ENCODE measurements around the gene CAT.

CAT gene

DNA sequence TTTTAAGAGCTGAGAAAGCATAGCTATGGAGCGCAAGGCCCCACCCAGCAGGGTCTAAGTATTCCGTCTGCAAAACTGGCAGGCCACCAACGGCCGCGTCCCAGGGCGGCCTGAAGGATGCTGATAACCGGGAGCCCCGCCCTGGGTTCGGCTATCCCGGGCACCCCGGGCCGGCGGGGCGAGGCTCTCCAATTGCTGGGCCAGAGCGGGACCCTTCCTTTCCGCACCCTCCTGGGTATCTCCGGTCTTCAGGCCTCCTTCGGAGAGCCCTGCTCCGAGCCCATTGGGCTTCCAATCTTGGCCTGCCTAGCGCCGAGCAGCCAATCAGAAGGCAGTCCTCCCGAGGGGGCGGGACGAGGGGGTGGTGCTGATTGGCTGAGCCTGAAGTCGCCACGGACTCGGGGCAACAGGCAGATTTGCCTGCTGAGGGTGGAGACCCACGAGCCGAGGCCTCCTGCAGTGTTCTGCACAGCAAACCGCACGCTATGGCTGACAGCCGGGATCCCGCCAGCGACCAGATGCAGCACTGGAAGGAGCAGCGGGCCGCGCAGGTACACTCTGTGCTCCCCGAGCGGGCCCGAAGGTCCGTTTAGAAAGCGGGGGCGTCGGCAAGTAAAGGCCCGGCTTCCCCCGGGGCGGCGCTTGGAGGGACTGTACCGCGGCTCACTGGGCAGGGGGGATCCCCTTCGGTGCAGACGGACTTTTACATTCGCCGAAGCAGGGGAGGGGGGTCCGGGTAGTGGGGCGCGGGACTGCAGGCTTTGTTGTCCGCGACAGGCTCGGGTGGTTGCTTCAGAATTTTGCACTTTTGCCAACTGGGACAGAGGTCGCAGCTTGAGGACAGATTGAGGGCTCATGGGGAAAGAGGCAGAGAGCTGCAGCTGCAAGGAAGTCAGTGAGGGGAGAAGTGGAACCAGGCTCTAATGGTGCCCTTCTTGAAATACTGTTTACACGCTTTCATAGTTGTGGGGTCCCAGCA lies at the start of gene CAT:
Gene CAT (plus strand): TSS at position 406 of the 979 bp plus-strand sequence. CDS start 80 bp downstream, at position 486.
- Mint-ChIP-seq H3K4me3 (peak within 1 kb of the TSS; percentile 90 to 97 (median 95)), H3K27me3 (ENCODE audit: low read depth) (no peaks in the 10 kb centered on the region), H3K27ac (peak within 1 kb of the TSS; percentile 91 to 99 (median 97)), H3K4me1 (peaks cover 11% of the 10 kb centered on the region), H3K36me3 (ENCODE audit: low read depth) (peaks cover 14% of the 10 kb centered on the region), H3K9me3 (no peaks in the 10 kb centered on the region)
- TF ChIP-seq, protein P1, sequence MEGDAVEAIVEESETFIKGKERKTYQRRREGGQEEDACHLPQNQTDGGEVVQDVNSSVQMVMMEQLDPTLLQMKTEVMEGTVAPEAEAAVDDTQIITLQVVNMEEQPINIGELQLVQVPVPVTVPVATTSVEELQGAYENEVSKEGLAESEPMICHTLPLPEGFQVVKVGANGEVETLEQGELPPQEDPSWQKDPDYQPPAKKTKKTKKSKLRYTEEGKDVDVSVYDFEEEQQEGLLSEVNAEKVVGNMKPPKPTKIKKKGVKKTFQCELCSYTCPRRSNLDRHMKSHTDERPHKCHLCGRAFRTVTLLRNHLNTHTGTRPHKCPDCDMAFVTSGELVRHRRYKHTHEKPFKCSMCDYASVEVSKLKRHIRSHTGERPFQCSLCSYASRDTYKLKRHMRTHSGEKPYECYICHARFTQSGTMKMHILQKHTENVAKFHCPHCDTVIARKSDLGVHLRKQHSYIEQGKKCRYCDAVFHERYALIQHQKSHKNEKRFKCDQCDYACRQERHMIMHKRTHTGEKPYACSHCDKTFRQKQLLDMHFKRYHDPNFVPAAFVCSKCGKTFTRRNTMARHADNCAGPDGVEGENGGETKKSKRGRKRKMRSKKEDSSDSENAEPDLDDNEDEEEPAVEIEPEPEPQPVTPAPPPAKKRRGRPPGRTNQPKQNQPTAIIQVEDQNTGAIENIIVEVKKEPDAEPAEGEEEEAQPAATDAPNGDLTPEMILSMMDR (IDR thresholded peaks at IDR 0.05; ENCODE audit: unreplicated experiment in 3 of 3): no peak

DNA sequence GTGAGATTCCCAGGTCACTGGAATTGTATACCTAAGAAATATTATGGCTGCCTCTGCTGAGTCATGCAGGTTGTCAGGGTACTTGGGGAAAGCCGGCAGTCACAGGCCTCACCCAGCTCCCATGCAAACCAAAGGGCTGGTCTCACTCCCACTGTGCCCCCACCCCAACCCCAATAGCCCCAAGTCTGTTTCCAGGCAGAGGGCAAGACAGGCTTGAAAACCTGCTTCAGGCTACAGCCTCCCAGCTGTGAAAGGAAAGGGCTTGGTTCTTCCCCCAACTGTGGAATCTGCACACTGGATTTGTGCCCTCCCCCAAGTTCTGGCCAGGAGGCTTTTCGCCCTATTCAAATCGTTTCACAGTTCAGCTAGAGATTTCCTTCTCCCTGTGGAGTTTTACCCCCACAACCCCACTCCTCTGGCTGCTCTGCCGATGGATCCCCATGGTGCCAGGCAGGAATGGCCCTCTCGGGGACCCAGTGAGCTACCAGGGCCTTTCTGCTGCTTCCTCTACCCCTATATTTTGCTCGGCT lies 43.9 kb upstream of the CAT start:
- H3K27me3 Mint-ChIP-seq (ENCODE audit: low read depth): peaks cover 8% of the 10 kb centered on the region
- H3K36me3 Mint-ChIP-seq (ENCODE audit: low read depth): no peaks in the 10 kb centered on the region
- peaks cover 9% of the 10 kb centered on the region for H3K4me1 Mint-ChIP-seq
- TF ChIP-seq, protein P1 (IDR thresholded peaks at IDR 0.05; ENCODE audit: unreplicated experiment in 3 of 3): no peak
- H3K4me3 Mint-ChIP-seq: no peak overlapping the region
- peaks cover 30% of the 10 kb centered on the region for H3K9me3 Mint-ChIP-seq
- no peak overlapping the region for H3K27ac Mint-ChIP-seq

DNA sequence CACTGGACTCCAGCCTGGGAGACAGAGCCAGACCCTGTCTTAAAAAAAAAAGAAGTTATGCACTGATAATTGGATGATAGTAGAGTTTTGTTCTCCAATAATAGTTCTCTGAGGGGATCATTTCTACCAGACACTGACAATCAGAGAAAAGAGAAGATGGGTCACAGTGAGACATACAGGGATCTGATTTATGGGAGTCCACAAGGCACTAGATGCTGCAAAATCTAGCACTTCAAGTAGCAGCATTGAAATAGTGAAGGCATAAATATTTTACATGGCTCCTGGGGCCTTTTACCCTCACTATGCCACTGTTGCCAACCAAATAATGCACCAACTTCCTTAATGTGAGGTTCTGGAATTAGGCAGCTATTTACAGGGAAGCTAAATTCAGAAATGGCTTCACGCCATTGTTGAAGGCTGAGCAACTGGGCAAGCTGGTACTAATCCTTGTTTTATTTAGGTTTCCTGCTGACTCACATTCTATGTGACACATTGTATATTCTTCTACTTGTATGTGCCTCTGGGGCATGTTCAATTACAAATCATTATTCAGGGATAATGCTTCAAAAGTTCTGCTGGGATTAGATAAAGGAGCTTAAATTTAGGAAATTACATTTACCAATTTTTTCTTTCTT lies 42.7 kb upstream of the CAT start:
- H3K27ac Mint-ChIP-seq: no peak overlapping the region
- peaks cover 28% of the 10 kb centered on the region for H3K9me3 Mint-ChIP-seq
- H3K4me1 Mint-ChIP-seq: peaks cover 9% of the 10 kb centered on the region

DNA sequence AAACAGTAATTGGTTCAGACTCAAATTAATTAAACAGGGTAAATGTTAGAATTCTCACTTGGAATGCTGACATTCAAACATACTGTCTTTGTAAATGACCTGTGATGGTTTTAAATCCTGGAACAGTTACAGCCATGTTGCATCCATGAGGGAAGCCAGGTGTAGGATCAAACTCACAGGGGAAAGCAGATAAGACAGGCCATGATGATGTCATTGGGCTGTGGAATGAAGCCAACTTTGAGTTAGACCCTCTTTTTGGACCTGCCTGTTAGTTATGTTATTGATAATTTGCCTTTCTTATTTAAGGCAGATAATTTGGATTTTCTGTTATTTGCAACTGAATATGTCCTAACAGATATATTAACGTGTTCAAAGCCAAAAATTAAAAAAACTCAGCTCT lies 41.6 kb upstream of the CAT start:
- no peak overlapping the region for H3K27ac Mint-ChIP-seq
- TF ChIP-seq, protein P1 (IDR thresholded peaks at IDR 0.05; ENCODE audit: unreplicated experiment in 3 of 3): no peak
- no peaks in the 10 kb centered on the region for H3K36me3 Mint-ChIP-seq (ENCODE audit: low read depth)
- H3K4me1 Mint-ChIP-seq: peaks cover 9% of the 10 kb centered on the region
- H3K4me3 Mint-ChIP-seq: no peak overlapping the region
- peaks cover 8% of the 10 kb centered on the region for H3K27me3 Mint-ChIP-seq (ENCODE audit: low read depth)
- peaks cover 22% of the 10 kb centered on the region for H3K9me3 Mint-ChIP-seq

More for the DNA sequence above, 42.7 kb upstream of the CAT start:
- TF ChIP-seq, protein P1 (IDR thresholded peaks at IDR 0.05; ENCODE audit: unreplicated experiment in 3 of 3): no peak
- Mint-ChIP-seq H3K4me3 (no peak overlapping the region), H3K36me3 (ENCODE audit: low read depth) (no peaks in the 10 kb centered on the region), H3K27me3 (ENCODE audit: low read depth) (peaks cover 8% of the 10 kb centered on the region)

DNA sequence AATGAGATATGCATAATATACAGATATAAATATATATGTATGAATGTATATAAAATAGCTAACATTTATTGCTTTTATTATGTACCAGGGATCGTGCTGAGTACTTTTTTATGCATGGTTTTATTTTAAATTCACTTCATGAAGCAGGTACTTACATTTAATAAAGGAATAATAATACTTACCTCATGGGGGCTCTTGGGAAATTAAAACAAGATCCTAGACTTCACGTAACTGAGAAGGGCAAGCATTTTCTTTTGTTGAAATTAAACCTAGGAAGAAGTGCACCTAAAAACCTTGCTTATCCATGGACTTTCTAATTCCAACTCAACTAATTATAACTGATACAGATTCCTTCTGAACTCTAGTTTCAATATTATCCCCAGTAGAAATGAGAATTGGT lies 40.9 kb upstream of the CAT start:
- Mint-ChIP-seq H3K4me1 (peaks cover 9% of the 10 kb centered on the region), H3K4me3 (no peak overlapping the region), H3K36me3 (ENCODE audit: low read depth) (no peaks in the 10 kb centered on the region), H3K27me3 (ENCODE audit: low read depth) (peaks cover 7% of the 10 kb centered on the region), H3K9me3 (peaks cover 17% of the 10 kb centered on the region), H3K27ac (no peak overlapping the region)
- TF ChIP-seq, protein P1 (IDR thresholded peaks at IDR 0.05; ENCODE audit: unreplicated experiment in 3 of 3): no peak

Measured in nephron (organoid).